Measurements from ENCODE around the gene NADK2. TPM values are rescaled to one million over a fixed set of nuclear protein-coding genes. Genes with fewer than 3 reads are reported as not detected.

Gene NADK2
- total RNA-seq, 1 donor: 34.7 TPM

GRCh38 chr5:36152324-36153297 lies 89.1 kb downstream of the NADK2 start:
- H3K9me3 ChIP-seq (ENCODE audit: low read depth, low read length): no peaks in the 10 kb centered on the region
- H3K27ac ChIP-seq (ENCODE audit: low read depth, low read length): peak overlapping the region; percentile 70
- peak overlapping the region; percentile 95 for H3K4me2 ChIP-seq (ENCODE audit: insufficient read depth, low read length)
- H3K36me3 ChIP-seq (ENCODE audit: insufficient read depth, low read length): peaks cover 17% of the 10 kb centered on the region
- H3K4me1 ChIP-seq (ENCODE audit: insufficient read depth, low read length): peaks cover 27% of the 10 kb centered on the region
- peaks cover 6% of the 10 kb centered on the region for H4K20me1 ChIP-seq (ENCODE audit: insufficient read depth, low read length)
- peaks cover 70% of the 10 kb centered on the region for H3K79me2 ChIP-seq (ENCODE audit: insufficient read depth, low read length)
- H3K4me3 ChIP-seq (ENCODE audit: insufficient read depth, low read length): peak overlapping the region; percentile 91
- DNase-seq (ENCODE audit: insufficient read length, low spot score, missing footprints): peak; percentile 67
- TF ChIP-seq CTCF (IDR thresholded peaks at IDR 0.05; ENCODE audit: extremely low read depth, low read depth, low read length): no peak
- H3K27me3 ChIP-seq (ENCODE audit: insufficient read depth, low read length): no peaks in the 10 kb centered on the region
- H2AFZ ChIP-seq (ENCODE audit: low read length): peak overlapping the region; percentile 98

- TF ChIP-seq CTCF (IDR thresholded peaks at IDR 0.05; ENCODE audit: extremely low read depth, low read depth, low read length): no peak
- Histone ChIP-seq H3K27ac (ENCODE audit: low read depth, low read length) (peak within 1 kb of the TSS; percentile 70), H2AFZ (ENCODE audit: low read length) (peak within 1 kb of the TSS; percentile 98), H3K4me3 (ENCODE audit: insufficient read depth, low read length) (peak within 1 kb of the TSS; percentile 91), H4K20me1 (ENCODE audit: insufficient read depth, low read length) (peaks cover 6% of the 10 kb centered on the region), H3K79me2 (ENCODE audit: insufficient read depth, low read length) (peaks cover 70% of the 10 kb centered on the region), H3K27me3 (ENCODE audit: insufficient read depth, low read length) (no peaks in the 10 kb centered on the region), H3K4me1 (ENCODE audit: insufficient read depth, low read length) (peaks cover 24% of the 10 kb centered on the region), H3K36me3 (ENCODE audit: insufficient read depth, low read length) (peaks cover 17% of the 10 kb centered on the region), H3K4me2 (ENCODE audit: insufficient read depth, low read length) (peak within 1 kb of the TSS; percentile 95), H3K9me3 (ENCODE audit: low read depth, low read length) (no peaks in the 10 kb centered on the region)
- peak; percentile 96 for DNase-seq (ENCODE audit: insufficient read length, low spot score, missing footprints)
Measured at GRCh38 chr5:36151434-36152323, 90.0 kb downstream of the NADK2 start, which contains the start of the genes LMBRD2 and SKP2. LMBRD2 (minus strand) TSS chr5:36151887; CDS start chr5:36143349, 8,538 bp downstream. SKP2 (plus strand) TSS chr5:36152111; CDS start chr5:36152263, 152 bp downstream.

- peak overlapping the region; percentile 87 for H3K4me2 ChIP-seq (ENCODE audit: insufficient read depth, low read length)
- peaks cover 17% of the 10 kb centered on the region for H3K36me3 ChIP-seq (ENCODE audit: insufficient read depth, low read length)
- peak; percentile 63 for DNase-seq (ENCODE audit: insufficient read length, low spot score, missing footprints)
- peaks cover 71% of the 10 kb centered on the region for H3K79me2 ChIP-seq (ENCODE audit: insufficient read depth, low read length)
- H3K4me1 ChIP-seq (ENCODE audit: insufficient read depth, low read length): peaks cover 24% of the 10 kb centered on the region
- peak overlapping the region; percentile 52 for H3K27ac ChIP-seq (ENCODE audit: low read depth, low read length)
- H3K9me3 ChIP-seq (ENCODE audit: low read depth, low read length): no peaks in the 10 kb centered on the region
- no peaks in the 10 kb centered on the region for H4K20me1 ChIP-seq (ENCODE audit: insufficient read depth, low read length)
- H3K4me3 ChIP-seq (ENCODE audit: insufficient read depth, low read length): peak overlapping the region; percentile 91
- TF ChIP-seq CTCF (IDR thresholded peaks at IDR 0.05; ENCODE audit: extremely low read depth, low read depth, low read length): no peak
- no peaks in the 10 kb centered on the region for H3K27me3 ChIP-seq (ENCODE audit: insufficient read depth, low read length)
- peak overlapping the region; percentile 95 for H2AFZ ChIP-seq (ENCODE audit: low read length)
Measured at GRCh38 chr5:36150676-36151433, 90.9 kb downstream of the NADK2 start.

Data from osteoblast (primary cell).